Activated CD8-positive, alpha-beta memory T cell treated with anti-CD3 and anti-CD28 coated beads for 4 hours (primary cell): ENCODE results near the gene KCND2.
"Not testable (repeated sequence)": the region's sequence is repeated elsewhere in the genome, so short reads cannot be mapped to it uniquely, and the experiment has no call there.

Experiments used
- DNase-seq, 2 donors: peaks; one replicate each; pipeline ENCODE4 v3.0.0-alpha.2; 2020; ENCODE audit warnings: low read depth in 2 of 2

KCND2 gene

GRCh38 chr7:120272701-120273475 lies at the start of gene KCND2:
TSS of gene KCND2 (plus strand) at chr7:120273175.
- no peak for DNase-seq

- no peak for DNase-seq
Observed at GRCh38 chr7:120226188-120226587, 46.8 kb upstream of the KCND2 start.

GRCh38 chr7:120227255-120227654 lies 45.7 kb upstream of the KCND2 start:
- no peak for DNase-seq

GRCh38 chr7:120229084-120229483 lies 43.9 kb upstream of the KCND2 start:
- no peak for DNase-seq

GRCh38 chr7:120233338-120233737 lies 39.6 kb upstream of the KCND2 start:
- DNase-seq = no peak

GRCh38 chr7:120240350-120240749 lies 32.6 kb upstream of the KCND2 start:
- not testable (repeated sequence) for DNase-seq

GRCh38 chr7:120241973-120242372 lies 31.0 kb upstream of the KCND2 start:
- no peak for DNase-seq

GRCh38 chr7:120254845-120255244 lies 18.1 kb upstream of the KCND2 start:
- DNase-seq = no peak

GRCh38 chr7:120256344-120257070 lies 16.5 kb upstream of the KCND2 start:
- DNase-seq = no peak

GRCh38 chr7:120259386-120259785 lies 13.6 kb upstream of the KCND2 start:
- DNase-seq = no peak

GRCh38 chr7:120260111-120260510 lies 12.9 kb upstream of the KCND2 start:
- no peak for DNase-seq

- no peak for DNase-seq
Observed at GRCh38 chr7:120272261-120272660, 714 bp upstream of the KCND2 start.

- no peak for DNase-seq
Observed at GRCh38 chr7:120273476-120273975, 551 bp downstream of the KCND2 start.

- no peak for DNase-seq
Observed at GRCh38 chr7:120274482-120274881, 1.5 kb downstream of the KCND2 start.

GRCh38 chr7:120274899-120275298 lies 1.9 kb downstream of the KCND2 start:
- no peak for DNase-seq

- DNase-seq = no peak
Observed at GRCh38 chr7:120276720-120277119, 3.7 kb downstream of the KCND2 start.

GRCh38 chr7:120278773-120279172 lies 5.8 kb downstream of the KCND2 start:
- DNase-seq = no peak

GRCh38 chr7:120280743-120281142 lies 7.8 kb downstream of the KCND2 start:
- DNase-seq = no peak

GRCh38 chr7:120293027-120293426 lies 20.1 kb downstream of the KCND2 start:
- DNase-seq = no peak

GRCh38 chr7:120302190-120302589 lies 29.2 kb downstream of the KCND2 start:
- no peak for DNase-seq

GRCh38 chr7:120303105-120303504 lies 30.1 kb downstream of the KCND2 start:
- no peak for DNase-seq

- DNase-seq = no peak
Observed at GRCh38 chr7:120304674-120305073, 31.7 kb downstream of the KCND2 start.

- DNase-seq = no peak
Observed at GRCh38 chr7:120307991-120308545, 35.1 kb downstream of the KCND2 start.
